ENCODE measurements around the gene ECI2.
"Not testable (repeated sequence)": the region's sequence is repeated elsewhere in the genome, so short reads cannot be mapped to it uniquely, and the experiment has no call there.

The ECI2 gene

DNA sequence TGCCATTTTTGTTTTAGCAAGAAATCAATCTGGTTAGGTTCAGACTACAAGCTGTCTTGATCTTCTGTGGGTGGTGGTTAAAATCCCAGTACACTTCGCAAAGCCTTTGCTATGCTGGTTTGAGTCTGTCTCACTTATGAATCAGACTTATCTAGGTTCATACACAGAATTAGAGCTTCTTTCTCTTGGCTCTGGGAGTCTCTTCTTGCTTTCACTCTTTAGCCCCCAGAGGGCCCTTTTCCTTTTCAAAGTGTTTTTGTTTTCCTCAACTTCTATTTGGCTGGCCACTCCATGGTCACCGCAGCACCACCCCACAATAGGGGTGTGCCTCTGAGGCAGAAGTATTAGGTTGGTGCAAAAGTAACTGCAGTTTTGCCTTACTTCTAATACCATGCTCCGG is 21.3 kb downstream of the ECI2 start:
- Mint-ChIP-seq H3K36me3 (ENCODE audit: low read depth) (peaks cover 43% of the 10 kb centered on the region), H3K9me3 (peaks cover 24% of the 10 kb centered on the region), H3K27ac (no peak overlapping the region), H3K27me3 (ENCODE audit: low read depth) (no peaks in the 10 kb centered on the region), H3K4me1 (peaks cover 7% of the 10 kb centered on the region), H3K4me3 (no peak overlapping the region)
- TF ChIP-seq, protein P1, sequence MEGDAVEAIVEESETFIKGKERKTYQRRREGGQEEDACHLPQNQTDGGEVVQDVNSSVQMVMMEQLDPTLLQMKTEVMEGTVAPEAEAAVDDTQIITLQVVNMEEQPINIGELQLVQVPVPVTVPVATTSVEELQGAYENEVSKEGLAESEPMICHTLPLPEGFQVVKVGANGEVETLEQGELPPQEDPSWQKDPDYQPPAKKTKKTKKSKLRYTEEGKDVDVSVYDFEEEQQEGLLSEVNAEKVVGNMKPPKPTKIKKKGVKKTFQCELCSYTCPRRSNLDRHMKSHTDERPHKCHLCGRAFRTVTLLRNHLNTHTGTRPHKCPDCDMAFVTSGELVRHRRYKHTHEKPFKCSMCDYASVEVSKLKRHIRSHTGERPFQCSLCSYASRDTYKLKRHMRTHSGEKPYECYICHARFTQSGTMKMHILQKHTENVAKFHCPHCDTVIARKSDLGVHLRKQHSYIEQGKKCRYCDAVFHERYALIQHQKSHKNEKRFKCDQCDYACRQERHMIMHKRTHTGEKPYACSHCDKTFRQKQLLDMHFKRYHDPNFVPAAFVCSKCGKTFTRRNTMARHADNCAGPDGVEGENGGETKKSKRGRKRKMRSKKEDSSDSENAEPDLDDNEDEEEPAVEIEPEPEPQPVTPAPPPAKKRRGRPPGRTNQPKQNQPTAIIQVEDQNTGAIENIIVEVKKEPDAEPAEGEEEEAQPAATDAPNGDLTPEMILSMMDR (IDR thresholded peaks at IDR 0.05; ENCODE audit: unreplicated experiment in 3 of 3): no peak

DNA sequence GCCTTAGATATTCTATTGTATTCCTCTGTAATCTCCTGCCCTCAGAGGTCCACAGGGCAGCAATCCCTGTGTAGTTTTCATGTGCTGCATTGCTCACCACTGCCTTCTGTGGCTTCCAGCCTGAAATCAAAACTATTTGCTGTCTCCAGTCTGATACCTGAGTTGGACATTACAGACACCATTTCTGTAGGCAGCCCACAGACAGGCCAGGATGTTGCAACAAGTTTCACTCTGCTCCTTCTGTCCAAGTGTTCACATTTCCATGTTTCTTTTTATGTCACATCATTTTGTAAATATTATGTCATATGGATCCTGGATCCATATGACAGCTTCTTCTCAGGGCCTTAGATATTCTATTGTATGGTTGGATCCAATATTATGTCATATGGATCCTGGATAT is 21.7 kb downstream of the ECI2 start:
- Mint-ChIP-seq H3K4me1 (peaks cover 12% of the 10 kb centered on the region), H3K27ac (no peak overlapping the region), H3K27me3 (ENCODE audit: low read depth) (no peaks in the 10 kb centered on the region), H3K9me3 (peaks cover 24% of the 10 kb centered on the region), H3K36me3 (ENCODE audit: low read depth) (peaks cover 41% of the 10 kb centered on the region), H3K4me3 (no peak overlapping the region)
- TF ChIP-seq, protein P1 (IDR thresholded peaks at IDR 0.05; ENCODE audit: unreplicated experiment in 3 of 3): no peak

DNA sequence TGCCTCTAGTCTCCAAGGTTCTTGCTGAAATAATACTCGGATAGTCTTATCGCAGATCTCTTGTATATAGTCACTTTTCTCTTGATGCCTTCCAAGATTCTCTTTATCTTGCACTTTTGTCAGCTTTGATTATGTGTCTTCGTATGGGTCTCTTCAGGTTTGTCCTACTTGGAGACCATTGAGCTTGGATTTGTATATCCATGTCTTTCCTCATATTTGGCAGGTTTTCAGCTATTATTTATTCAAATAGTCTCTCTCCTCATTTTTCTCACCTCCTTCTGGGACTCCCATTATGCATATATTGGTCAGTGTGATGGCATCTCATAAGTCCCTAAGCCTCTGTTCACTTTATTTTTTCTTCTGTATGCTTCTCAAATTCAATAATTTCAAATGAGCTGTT is 23.0 kb downstream of the ECI2 start:
- no peak overlapping the region for H3K27ac Mint-ChIP-seq
- no peaks in the 10 kb centered on the region for H3K27me3 Mint-ChIP-seq (ENCODE audit: low read depth)
- peaks cover 33% of the 10 kb centered on the region for H3K36me3 Mint-ChIP-seq (ENCODE audit: low read depth)
- peaks cover 24% of the 10 kb centered on the region for H3K9me3 Mint-ChIP-seq
- H3K4me1 Mint-ChIP-seq: peaks cover 20% of the 10 kb centered on the region
- TF ChIP-seq, protein P1 (IDR thresholded peaks at IDR 0.05; ENCODE audit: unreplicated experiment in 3 of 3): no peak
- H3K4me3 Mint-ChIP-seq: no peak overlapping the region

DNA sequence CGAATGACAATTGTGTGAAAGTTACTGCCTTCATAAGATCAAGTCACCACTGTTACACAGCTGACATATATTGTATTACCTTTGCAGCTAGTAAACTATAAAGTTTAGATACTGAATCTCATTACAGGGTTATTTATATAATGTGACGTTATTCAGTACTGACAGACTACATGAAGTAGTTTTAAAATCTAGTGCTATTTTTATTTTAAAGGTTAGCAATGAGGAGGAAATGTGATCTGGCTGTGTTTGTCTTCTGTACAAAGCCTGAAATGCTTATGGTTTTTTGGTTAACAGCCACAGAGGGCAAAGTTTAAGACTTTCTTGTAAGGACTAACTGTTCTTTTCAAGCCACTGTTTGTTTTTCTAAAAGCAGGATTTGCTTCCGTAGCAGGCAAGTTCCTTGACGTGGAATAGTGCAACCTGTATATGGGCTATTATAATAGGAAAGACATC is 26.0 kb downstream of the ECI2 start:
- H3K27me3 Mint-ChIP-seq (ENCODE audit: low read depth); H3K4me3 Mint-ChIP-seq; H3K36me3 Mint-ChIP-seq (ENCODE audit: low read depth): not testable (repeated sequence)
- Mint-ChIP-seq H3K4me1 (peaks cover 20% of the 10 kb centered on the region), H3K9me3 (peaks cover 19% of the 10 kb centered on the region), H3K27ac (peak overlapping the region in 1 of 3 experiments; percentile 50)

DNA sequence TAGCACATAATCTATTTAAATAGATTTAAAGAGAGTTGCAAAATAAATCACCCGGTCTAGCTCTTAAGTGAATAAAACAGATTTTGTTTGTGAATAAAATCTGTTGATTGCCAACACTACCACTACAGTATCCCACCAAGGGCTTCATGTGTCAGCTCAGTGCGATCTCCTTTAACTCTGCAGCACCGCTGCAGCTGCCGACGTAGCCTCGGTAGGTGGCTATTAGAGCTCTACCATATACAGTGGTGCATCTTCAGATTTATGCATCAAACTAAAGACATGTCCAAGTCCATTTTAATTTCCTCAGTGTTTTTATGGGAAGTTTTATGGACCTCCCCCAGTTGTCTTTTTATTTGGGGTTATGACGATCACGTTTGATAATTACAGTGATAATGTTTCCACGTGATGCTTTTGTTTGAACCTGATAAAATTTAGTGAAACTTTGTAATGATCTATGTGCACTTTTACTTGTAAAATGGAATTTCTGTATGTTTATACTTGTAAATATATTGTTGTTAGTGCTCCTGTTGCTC is 26.7 kb downstream of the ECI2 start:
- H3K27me3 Mint-ChIP-seq (ENCODE audit: low read depth): no peaks in the 10 kb centered on the region
- H3K9me3 Mint-ChIP-seq: peaks cover 14% of the 10 kb centered on the region
- H3K36me3 Mint-ChIP-seq (ENCODE audit: low read depth): peaks cover 1% of the 10 kb centered on the region
- H3K27ac Mint-ChIP-seq: peak overlapping the region in 1 of 3 experiments; percentile 50
- peaks cover 20% of the 10 kb centered on the region for H3K4me1 Mint-ChIP-seq
- TF ChIP-seq, protein P1 (IDR thresholded peaks at IDR 0.05; ENCODE audit: unreplicated experiment in 3 of 3): no peak
- H3K4me3 Mint-ChIP-seq: no peak overlapping the region

DNA sequence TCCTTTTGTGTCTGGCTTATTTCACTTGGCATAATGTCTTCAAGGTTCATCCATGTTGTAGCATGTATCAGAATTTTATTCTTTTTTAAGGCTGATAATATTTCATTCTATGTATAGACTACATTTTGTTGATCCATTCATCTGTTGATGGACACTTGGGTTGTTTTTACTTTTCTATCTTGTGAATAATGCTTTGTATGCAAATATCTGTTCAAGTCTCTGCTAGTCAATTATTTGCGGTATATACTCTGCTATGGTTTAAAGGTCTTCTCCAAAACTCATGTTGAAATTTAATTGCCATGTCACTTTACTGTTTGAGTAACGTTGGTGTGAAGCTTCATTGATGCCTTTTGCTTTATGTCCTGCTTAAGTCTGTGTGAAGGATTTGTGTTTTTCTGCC is 27.5 kb downstream of the ECI2 start:
- Mint-ChIP-seq H3K36me3 (ENCODE audit: low read depth) (no peaks in the 10 kb centered on the region), H3K27me3 (ENCODE audit: low read depth) (no peaks in the 10 kb centered on the region), H3K4me1 (peaks cover 20% of the 10 kb centered on the region), H3K9me3 (peaks cover 10% of the 10 kb centered on the region), H3K4me3 (no peak overlapping the region), H3K27ac (no peak overlapping the region)
- TF ChIP-seq, protein P1 (IDR thresholded peaks at IDR 0.05; ENCODE audit: unreplicated experiment in 3 of 3): no peak

Data from nephron (organoid).